HG03378 (cell line): ENCODE data around the gene TUBD1.
"Not testable (repeated sequence)": the region's sequence is repeated elsewhere in the genome, so short reads cannot be mapped to it uniquely, and the experiment has no call there.

ENCODE experiments used
- ATAC-seq: cut with Tn5 transposase; IDR thresholded peaks from one replicate; pipeline ENCODE4 v1.9.1; 2021; ENCODE audit warnings: mild to moderate bottlenecking, moderate library complexity; ENCODE audit not compliant: unreplicated experiment

The TUBD1 gene

GRCh38 chr17:59845595-59846393, 46.9 kb downstream of the TUBD1 start:
- no peak for ATAC-seq

- no peak for ATAC-seq
These were observed 47.7 kb downstream of the TUBD1 start for GRCh38 chr17:59844884-59845594.

- peak; percentile 39 for ATAC-seq
These were observed 49.7 kb downstream of the TUBD1 start for GRCh38 chr17:59842901-59843652.

GRCh38 chr17:59841882-59842263, 50.9 kb downstream of the TUBD1 start:
- ATAC-seq, result not testable (repeated sequence)

GRCh38 chr17:59841091-59841881, 51.5 kb downstream of the TUBD1 start:
- ATAC-seq, result not testable (repeated sequence)

- ATAC-seq, result no peak
These were observed 52.2 kb downstream of the TUBD1 start for GRCh38 chr17:59840329-59841090.

- no peak for ATAC-seq
These were observed 53.0 kb downstream of the TUBD1 start for GRCh38 chr17:59839651-59840328.

- no peak for ATAC-seq
These were observed 54.5 kb downstream of the TUBD1 start for GRCh38 chr17:59838052-59838916.

GRCh38 chr17:59837308-59838051, 55.3 kb downstream of the TUBD1 start:
- ATAC-seq, result peak; percentile 78

- ATAC-seq, result no peak
These were observed 59.8 kb downstream of the TUBD1 start for GRCh38 chr17:59832883-59833379.

GRCh38 chr17:59830846-59831486, 61.8 kb downstream of the TUBD1 start:
- no peak for ATAC-seq

- no peak for ATAC-seq
These were observed 62.6 kb downstream of the TUBD1 start for GRCh38 chr17:59830007-59830630.

- ATAC-seq, result peak; percentile 71
These were observed 63.3 kb downstream of the TUBD1 start for GRCh38 chr17:59829217-59830006.

GRCh38 chr17:59828819-59829216, 63.9 kb downstream of the TUBD1 start:
- ATAC-seq, result peak; percentile 1

- no peak for ATAC-seq
These were observed 64.3 kb downstream of the TUBD1 start for GRCh38 chr17:59828478-59828760.
